Activated naive CD4-positive, alpha-beta T cell treated with anti-CD3 and anti-CD28 coated beads, Interleukin-2, amount 10 ng/mL, durations not matched to agents 7 days and 5 days (primary cell): ENCODE data around the gene SCAI.
A peak's percentile ranks its signal among the peaks of the same experiment; 100 is the strongest.
"Not testable (repeated sequence)": the region's sequence is repeated elsewhere in the genome, so short reads cannot be mapped to it uniquely, and the experiment has no call there.

Experiments
- CTCF ChIA-PET: fragments of 350-600 bp; sonication (Branson Sonifier 250); formaldehyde crosslinking; loops from one replicate; lab custom pipeline; 2021; ENCODE audit warnings: antibody characterized with exemption; lab: Charles Lee
- DNase-seq: peaks from one replicate; pipeline ENCODE4 v3.0.0-alpha.2; 2020
- H3K27ac Mint-ChIP-seq: one replicate; pipeline ENCODE4 v1.8.0; 2021; ENCODE audit warnings: mild to moderate bottlenecking, moderate library complexity, mixed read lengths
- H3K27me3 Mint-ChIP-seq: one replicate; pipeline ENCODE4 v1.8.0; 2021; ENCODE audit warnings: mild to moderate bottlenecking, mixed read lengths
- H3K36me3 Mint-ChIP-seq: one replicate; pipeline ENCODE4 v1.8.0; 2021; ENCODE audit warnings: mixed read lengths
- H3K4me1 Mint-ChIP-seq: one replicate; pipeline ENCODE4 v1.8.0; 2021; ENCODE audit warnings: mixed read lengths
- H3K4me3 Mint-ChIP-seq: one replicate; pipeline ENCODE4 v1.8.0; 2021; ENCODE audit warnings: mild to moderate bottlenecking, moderate library complexity, mixed read lengths
- H3K9me3 Mint-ChIP-seq: one replicate; pipeline ENCODE4 v1.8.0; 2021; ENCODE audit warnings: mixed read lengths

The SCAI gene

GRCh38 chr9:124946167-124946566, 197.2 kb downstream of the SCAI start:
- no peaks in the 10 kb centered on the region for H3K9me3 Mint-ChIP-seq
- no peak overlapping the region for H3K27ac Mint-ChIP-seq
- peaks cover 14% of the 10 kb centered on the region for H3K36me3 Mint-ChIP-seq
- H3K27me3 Mint-ChIP-seq: no peaks in the 10 kb centered on the region
- no peak for DNase-seq
- CTCF ChIA-PET: no interaction called here
- peaks cover 14% of the 10 kb centered on the region for H3K4me1 Mint-ChIP-seq
- H3K4me3 Mint-ChIP-seq: no peak overlapping the region

DNA sequence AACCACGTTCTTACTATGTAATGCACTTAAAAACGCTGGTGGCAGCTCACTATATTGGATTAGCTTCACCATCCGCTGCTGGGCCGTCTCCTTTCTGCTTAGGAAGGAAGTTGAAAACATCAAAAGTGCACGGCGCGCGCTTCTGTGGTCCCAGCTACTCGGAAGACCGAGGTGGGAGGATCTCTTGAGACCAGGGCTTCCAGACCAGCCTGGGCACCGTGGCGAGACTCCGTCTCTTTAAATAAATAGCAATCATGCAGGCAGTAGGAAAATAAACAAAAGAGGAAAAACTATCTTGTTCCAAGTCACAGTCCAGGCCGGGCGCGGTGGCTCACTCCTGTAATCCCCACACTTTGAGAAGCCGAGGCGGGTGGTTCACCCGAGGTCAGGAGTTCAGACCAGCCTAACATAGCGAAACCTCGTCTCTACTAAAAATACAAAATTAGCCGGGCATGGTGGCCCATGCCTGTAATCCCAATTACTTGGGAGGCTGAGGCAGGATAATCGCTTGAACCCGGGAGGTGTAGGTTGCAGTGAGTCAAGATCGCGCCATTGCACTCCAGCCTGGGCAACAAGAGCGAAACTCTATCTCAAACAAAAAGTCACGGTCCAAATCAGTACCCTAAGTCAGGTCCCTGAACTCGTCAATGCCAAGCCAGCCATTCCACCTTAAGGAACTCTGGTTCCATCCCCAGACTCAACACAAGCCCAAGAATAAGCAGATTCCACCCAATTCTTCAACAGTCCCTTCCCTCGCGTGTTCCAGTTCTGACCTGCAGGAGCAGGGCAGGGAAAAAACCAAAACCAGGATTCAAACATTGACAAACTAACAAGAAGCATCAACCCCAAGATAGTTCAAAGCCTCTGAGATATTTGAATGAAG, 201.4 kb downstream of the SCAI start:
- Mint-ChIP-seq H3K4me3 (peak overlapping the region; percentile 98), H3K27ac (peak overlapping the region; percentile 99)
- CTCF ChIA-PET: interaction anchor here (1.2 kb wide), 1 partner anchor 202 kb away, joined by 5 read pairs; no protein-coding TSS in a partner anchor

GRCh38 chr9:124940894-124941678, 202.2 kb downstream of the SCAI start, which contains the start of gene GOLGA1:
Gene GOLGA1, minus strand, starts transcription at chr9:124941083. Its CDS starts 2,372 bp downstream, at chr9:124938711.
- Mint-ChIP-seq H3K27ac (peak within 1 kb of the TSS; percentile 99), H3K9me3 (no peaks in the 10 kb centered on the region), H3K4me1 (peaks cover 31% of the 10 kb centered on the region), H3K36me3 (peaks cover 33% of the 10 kb centered on the region), H3K27me3 (no peaks in the 10 kb centered on the region), H3K4me3 (peak within 1 kb of the TSS; percentile 98)
- peak; percentile 95 for DNase-seq
- CTCF ChIA-PET: interaction anchor here (1.2 kb wide), 1 partner anchor 203 kb away, joined by 5 read pairs; no protein-coding TSS in a partner anchor

More for the DNA sequence above, 201.4 kb downstream of the SCAI start:
- H3K27me3 Mint-ChIP-seq: no peaks in the 10 kb centered on the region
- H3K9me3 Mint-ChIP-seq: no peaks in the 10 kb centered on the region
- peaks cover 31% of the 10 kb centered on the region for H3K4me1 Mint-ChIP-seq
- H3K36me3 Mint-ChIP-seq: peaks cover 28% of the 10 kb centered on the region
- DNase-seq: peak; percentile 84

DNA sequence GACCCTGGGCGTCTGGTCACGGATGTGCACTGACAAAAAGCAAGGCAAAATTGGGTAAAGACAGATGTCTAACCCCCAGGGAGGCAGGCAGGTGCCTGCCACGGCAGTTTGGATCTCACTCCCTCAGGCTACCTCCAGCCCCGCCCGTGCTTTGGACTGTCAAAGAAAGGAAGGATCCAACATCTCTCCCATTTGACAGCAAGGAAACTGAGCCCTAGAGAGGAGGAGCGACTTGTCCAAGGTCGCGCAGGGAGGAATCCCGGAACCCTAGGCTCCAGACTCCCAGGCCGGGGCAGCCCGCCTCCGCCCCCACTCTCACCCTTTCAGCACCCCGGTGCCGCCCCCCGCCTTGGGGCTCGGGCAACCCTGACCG, 202.8 kb downstream of the SCAI start:
- Mint-ChIP-seq H3K4me3 (peak overlapping the region; percentile 98), H3K36me3 (peaks cover 37% of the 10 kb centered on the region), H3K27me3 (no peaks in the 10 kb centered on the region), H3K27ac (peak overlapping the region; percentile 99), H3K4me1 (peaks cover 31% of the 10 kb centered on the region), H3K9me3 (no peaks in the 10 kb centered on the region)
- DNase-seq: no peak
- CTCF ChIA-PET: interaction anchor here (0.8 to 1.2 kb wide), 2 partner anchors 10 to 87 kb away, joined by 3 to 4 read pairs; partner anchors contain the start of gene WDR38

DNA sequence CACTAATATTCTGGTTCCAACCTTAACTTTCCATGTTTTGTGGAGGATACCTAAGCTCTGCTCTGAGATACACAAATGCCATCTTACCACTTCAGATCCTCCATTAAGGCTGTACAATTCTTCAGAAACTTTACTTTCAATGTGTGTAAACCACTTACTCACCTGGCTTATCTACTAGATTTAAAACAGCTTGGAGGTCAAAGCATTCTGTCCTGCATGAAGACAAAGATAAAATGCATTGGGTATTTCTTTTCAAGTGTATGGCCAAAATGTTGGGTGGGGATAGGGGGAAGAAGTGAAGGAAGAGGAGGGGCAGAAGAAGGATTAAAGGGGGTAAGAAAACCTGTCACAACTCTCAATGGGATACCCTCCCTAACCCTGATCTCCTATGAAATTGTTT, 203.4 kb downstream of the SCAI start:
- peaks cover 31% of the 10 kb centered on the region for H3K4me1 Mint-ChIP-seq
- CTCF ChIA-PET: interaction anchor here (0.8 to 1.2 kb wide), 3 partner anchors 10 to 208 kb away, joined by 3 to 4 read pairs (median 4); partner anchors contain the start of gene WDR38
- H3K27ac Mint-ChIP-seq: peak overlapping the region; percentile 99
- peak overlapping the region; percentile 98 for H3K4me3 Mint-ChIP-seq
- no peak for DNase-seq
- H3K27me3 Mint-ChIP-seq: no peaks in the 10 kb centered on the region
- H3K9me3 Mint-ChIP-seq: no peaks in the 10 kb centered on the region
- H3K36me3 Mint-ChIP-seq: peaks cover 40% of the 10 kb centered on the region

- H3K27ac Mint-ChIP-seq: no peak overlapping the region
- H3K27me3 Mint-ChIP-seq: no peaks in the 10 kb centered on the region
- peaks cover 41% of the 10 kb centered on the region for H3K36me3 Mint-ChIP-seq
- no peak overlapping the region for H3K4me3 Mint-ChIP-seq
- no peak for DNase-seq
- peaks cover 15% of the 10 kb centered on the region for H3K4me1 Mint-ChIP-seq
- H3K9me3 Mint-ChIP-seq: no peaks in the 10 kb centered on the region
- CTCF ChIA-PET: no interaction called here
Observed at GRCh38 chr9:124934290-124934689, 209.0 kb downstream of the SCAI start.

- peaks cover 48% of the 10 kb centered on the region for H3K36me3 Mint-ChIP-seq
- no peaks in the 10 kb centered on the region for H3K9me3 Mint-ChIP-seq
- H3K27ac Mint-ChIP-seq: no peak overlapping the region
- H3K4me1 Mint-ChIP-seq: peaks cover 6% of the 10 kb centered on the region
- no peak for DNase-seq
- CTCF ChIA-PET: interaction anchor here (1.2 kb wide), 1 partner anchor 160 kb away, joined by 3 read pairs; no protein-coding TSS in a partner anchor
- no peak overlapping the region for H3K4me3 Mint-ChIP-seq
- H3K27me3 Mint-ChIP-seq: no peaks in the 10 kb centered on the region
Observed at GRCh38 chr9:124932333-124932732, 211.0 kb downstream of the SCAI start.

DNA sequence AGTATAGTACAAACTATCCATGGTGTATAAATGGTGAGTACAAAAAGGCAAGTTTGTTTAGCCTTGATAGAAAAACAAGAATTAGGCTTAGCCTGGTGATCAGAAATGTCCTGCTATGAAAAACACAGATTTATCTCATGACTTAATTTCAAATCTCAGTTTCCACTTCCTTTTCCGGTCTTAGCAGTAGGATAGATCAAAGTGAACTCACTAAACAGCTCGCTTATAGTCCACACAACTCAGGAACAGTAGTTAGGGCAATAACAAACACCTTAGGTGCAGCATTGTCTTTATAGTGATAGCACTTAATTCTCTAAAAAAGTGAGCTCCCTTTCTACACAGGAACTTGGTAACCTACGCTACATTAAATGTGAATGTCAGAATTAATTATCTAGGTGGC, 213.9 kb downstream of the SCAI start:
- Mint-ChIP-seq H3K9me3 (no peaks in the 10 kb centered on the region), H3K27me3 (no peaks in the 10 kb centered on the region), H3K4me3 (no peak overlapping the region), H3K27ac (peak overlapping the region; percentile 12), H3K4me1 (peaks cover 4% of the 10 kb centered on the region), H3K36me3 (peaks cover 44% of the 10 kb centered on the region)
- CTCF ChIA-PET: no interaction called here
- no peak for DNase-seq

DNA sequence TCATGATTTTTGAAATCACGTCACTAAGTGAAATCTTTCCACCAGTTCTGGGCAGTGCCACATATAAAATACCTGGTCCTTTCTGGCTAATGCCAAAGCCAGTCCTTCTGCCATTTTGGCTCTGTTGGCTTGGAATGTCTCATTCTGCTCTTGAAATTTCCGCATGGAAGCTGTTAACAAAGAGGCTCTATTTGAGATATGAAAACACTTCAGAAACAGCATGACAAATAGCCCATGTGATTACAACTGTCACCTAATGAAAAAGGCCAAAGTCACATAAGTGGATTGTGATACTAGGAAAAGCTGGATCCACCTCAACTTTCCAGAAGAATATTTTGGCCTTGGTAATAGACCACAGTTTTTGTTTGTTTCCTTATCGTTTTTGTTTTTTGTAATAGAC, 215.2 kb downstream of the SCAI start:
- Mint-ChIP-seq H3K4me1 (no peaks in the 10 kb centered on the region), H3K27me3 (no peaks in the 10 kb centered on the region), H3K27ac (no peak overlapping the region), H3K9me3 (no peaks in the 10 kb centered on the region), H3K36me3 (peaks cover 40% of the 10 kb centered on the region), H3K4me3 (no peak overlapping the region)
- no peak for DNase-seq
- CTCF ChIA-PET: no interaction called here

GRCh38 chr9:124920394-124920793, 222.9 kb downstream of the SCAI start:
- H3K4me3 Mint-ChIP-seq, H3K27me3 Mint-ChIP-seq, H3K9me3 Mint-ChIP-seq, DNase-seq, H3K27ac Mint-ChIP-seq, CTCF ChIA-PET, H3K4me1 Mint-ChIP-seq: not testable (repeated sequence)
- peaks cover 26% of the 10 kb centered on the region for H3K36me3 Mint-ChIP-seq

- Mint-ChIP-seq H3K27me3 (no peaks in the 10 kb centered on the region), H3K36me3 (peaks cover 24% of the 10 kb centered on the region), H3K4me1 (no peaks in the 10 kb centered on the region), H3K27ac (no peak overlapping the region), H3K4me3 (no peak overlapping the region), H3K9me3 (no peaks in the 10 kb centered on the region)
- DNase-seq: no peak
- CTCF ChIA-PET: interaction anchor here (0.6 kb wide), 1 partner anchor 21 kb away, joined by 4 read pairs; no protein-coding TSS in a partner anchor
Observed at GRCh38 chr9:124914753-124915405, 228.4 kb downstream of the SCAI start.

- H3K27ac Mint-ChIP-seq: no peak overlapping the region
- no peak overlapping the region for H3K4me3 Mint-ChIP-seq
- CTCF ChIA-PET: no interaction called here
- H3K4me1 Mint-ChIP-seq: no peaks in the 10 kb centered on the region
- H3K27me3 Mint-ChIP-seq: no peaks in the 10 kb centered on the region
- peaks cover 21% of the 10 kb centered on the region for H3K36me3 Mint-ChIP-seq
- no peak for DNase-seq
- H3K9me3 Mint-ChIP-seq: no peaks in the 10 kb centered on the region
Observed at GRCh38 chr9:124913378-124913777, 229.9 kb downstream of the SCAI start.

DNA sequence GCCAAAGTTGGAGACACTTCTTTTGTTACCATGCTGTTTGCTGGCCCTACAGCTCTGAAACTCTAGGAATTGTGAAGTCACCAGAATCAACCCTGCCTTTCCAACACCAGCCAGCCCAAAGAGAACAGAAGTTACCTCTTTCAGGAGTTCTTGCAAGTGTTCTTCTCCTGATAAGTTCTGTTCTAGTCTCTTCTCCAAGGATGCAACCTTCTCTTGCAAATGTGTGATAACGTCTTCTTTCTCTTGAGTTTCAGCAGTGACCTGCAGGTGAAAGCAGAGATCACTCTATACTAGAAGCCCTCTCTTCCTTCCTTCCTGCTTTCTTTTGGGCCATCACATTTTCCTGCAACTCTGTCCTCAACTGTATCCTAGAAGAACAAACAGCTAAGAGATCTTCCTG, 231.6 kb downstream of the SCAI start:
- Mint-ChIP-seq H3K36me3 (peaks cover 33% of the 10 kb centered on the region), H3K4me1 (no peaks in the 10 kb centered on the region), H3K9me3 (no peaks in the 10 kb centered on the region), H3K27me3 (no peaks in the 10 kb centered on the region), H3K4me3 (no peak overlapping the region), H3K27ac (no peak overlapping the region)
- CTCF ChIA-PET: no interaction called here
- no peak for DNase-seq

DNA sequence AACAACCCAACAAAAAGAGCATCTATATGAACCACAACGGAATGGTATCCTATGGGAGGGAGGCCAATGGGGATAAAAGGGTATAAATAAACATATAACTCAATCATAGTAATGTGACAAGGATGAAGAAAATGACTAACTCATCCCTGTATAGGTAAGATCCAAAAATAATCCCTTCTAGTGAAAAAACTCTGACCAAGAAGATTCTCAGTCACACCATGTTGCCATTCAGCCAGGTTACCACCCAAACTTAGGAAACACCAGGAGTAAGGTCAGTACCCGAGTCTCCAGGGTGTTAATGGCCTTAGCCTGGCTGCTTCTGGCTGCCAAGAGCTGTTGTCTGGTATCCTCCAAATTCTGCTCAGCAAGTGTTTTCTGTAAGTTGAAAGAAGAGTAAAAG, 235.2 kb downstream of the SCAI start:
- Mint-ChIP-seq H3K36me3 (peaks cover 34% of the 10 kb centered on the region), H3K4me3 (no peak overlapping the region), H3K4me1 (no peaks in the 10 kb centered on the region), H3K9me3 (no peaks in the 10 kb centered on the region), H3K27ac (no peak overlapping the region), H3K27me3 (no peaks in the 10 kb centered on the region)
- DNase-seq: no peak
- CTCF ChIA-PET: no interaction called here
